ENCODE data around the gene POU2F3. TPM values are rescaled to one million over a fixed set of nuclear protein-coding genes. Genes with fewer than 3 reads are reported as not detected.

POU2F3 gene
- total RNA-seq, 1 donor from 2014 or later, result not detected

- no peak overlapping the region for H3K27ac Mint-ChIP-seq (ENCODE audit: unreplicated experiment)
- TF ChIP-seq CTCF (IDR thresholded peaks at IDR 0.05), result no peak
- H3K9me3 Mint-ChIP-seq (ENCODE audit: unreplicated experiment), result no peaks in the 10 kb centered on the region
- no peaks in the 10 kb centered on the region for H3K4me1 Mint-ChIP-seq (ENCODE audit: unreplicated experiment)
- H3K27me3 Mint-ChIP-seq (ENCODE audit: unreplicated experiment), result peaks cover 65% of the 10 kb centered on the region
- H3K4me3 Mint-ChIP-seq (ENCODE audit: unreplicated experiment), result no peak overlapping the region
- DNase-seq (ENCODE audit: extremely low spot score, unreplicated experiment), result no peak
- no peaks in the 10 kb centered on the region for H3K36me3 Mint-ChIP-seq (ENCODE audit: unreplicated experiment)
These were observed 15.0 kb downstream of the POU2F3 start for GRCh38 chr11:120254788-120255518.

GRCh38 chr11:120255519-120255866, 15.6 kb downstream of the POU2F3 start:
- Mint-ChIP-seq H3K36me3 (ENCODE audit: unreplicated experiment) (no peaks in the 10 kb centered on the region), H3K27ac (ENCODE audit: unreplicated experiment) (no peak overlapping the region), H3K27me3 (ENCODE audit: unreplicated experiment) (peaks cover 61% of the 10 kb centered on the region), H3K4me3 (ENCODE audit: unreplicated experiment) (no peak overlapping the region), H3K9me3 (ENCODE audit: unreplicated experiment) (no peaks in the 10 kb centered on the region), H3K4me1 (ENCODE audit: unreplicated experiment) (no peaks in the 10 kb centered on the region)
- DNase-seq (ENCODE audit: extremely low spot score, unreplicated experiment), result no peak
- no peak for TF ChIP-seq CTCF (IDR thresholded peaks at IDR 0.05)

- H3K27ac Mint-ChIP-seq (ENCODE audit: unreplicated experiment), result no peak overlapping the region
- no peaks in the 10 kb centered on the region for H3K36me3 Mint-ChIP-seq (ENCODE audit: unreplicated experiment)
- no peak overlapping the region for H3K4me3 Mint-ChIP-seq (ENCODE audit: unreplicated experiment)
- TF ChIP-seq CTCF (IDR thresholded peaks at IDR 0.05), result no peak
- peaks cover 66% of the 10 kb centered on the region for H3K27me3 Mint-ChIP-seq (ENCODE audit: unreplicated experiment)
- H3K4me1 Mint-ChIP-seq (ENCODE audit: unreplicated experiment), result no peaks in the 10 kb centered on the region
- no peaks in the 10 kb centered on the region for H3K9me3 Mint-ChIP-seq (ENCODE audit: unreplicated experiment)
- DNase-seq (ENCODE audit: extremely low spot score, unreplicated experiment), result no peak
These were observed 16.2 kb downstream of the POU2F3 start for GRCh38 chr11:120256178-120256577.

- Mint-ChIP-seq H3K9me3 (ENCODE audit: unreplicated experiment) (no peaks in the 10 kb centered on the region), H3K27me3 (ENCODE audit: unreplicated experiment) (peaks cover 72% of the 10 kb centered on the region), H3K27ac (ENCODE audit: unreplicated experiment) (no peak overlapping the region), H3K4me3 (ENCODE audit: unreplicated experiment) (no peak overlapping the region), H3K36me3 (ENCODE audit: unreplicated experiment) (no peaks in the 10 kb centered on the region), H3K4me1 (ENCODE audit: unreplicated experiment) (no peaks in the 10 kb centered on the region)
- TF ChIP-seq CTCF (IDR thresholded peaks at IDR 0.05), result no peak
- no peak for DNase-seq (ENCODE audit: extremely low spot score, unreplicated experiment)
These were observed 16.8 kb downstream of the POU2F3 start for GRCh38 chr11:120256779-120257178.

GRCh38 chr11:120257346-120257745, 17.4 kb downstream of the POU2F3 start:
- Mint-ChIP-seq H3K27ac (ENCODE audit: unreplicated experiment) (no peak overlapping the region), H3K4me3 (ENCODE audit: unreplicated experiment) (no peak overlapping the region), H3K4me1 (ENCODE audit: unreplicated experiment) (no peaks in the 10 kb centered on the region), H3K9me3 (ENCODE audit: unreplicated experiment) (no peaks in the 10 kb centered on the region), H3K27me3 (ENCODE audit: unreplicated experiment) (peaks cover 74% of the 10 kb centered on the region), H3K36me3 (ENCODE audit: unreplicated experiment) (no peaks in the 10 kb centered on the region)
- DNase-seq (ENCODE audit: extremely low spot score, unreplicated experiment), result no peak
- no peak for TF ChIP-seq CTCF (IDR thresholded peaks at IDR 0.05)
